Small intestine (tissue), 7 donors: ENCODE results near the gene DCHS1. TPM values are rescaled to one million over a fixed set of nuclear protein-coding genes. Genes with fewer than 3 reads are reported as not detected.

Experiments
- DNase-seq, 2 donors: peaks; one replicate each; pipeline versions ENCODE4 v3.0.0 to v3.0.0-alpha.2; 2013
- FAIRE-seq: peaks from 2 replicates; lab custom pipeline; 2012; peaks lifted over from hg19 to GRCh38; lab: Jason Lieb, UNC
- H3K27ac ChIP-seq, 3 donors: one replicate each; pipeline ENCODE4 v1.5.1; 2013; ENCODE audit warnings: low read length in 2 of 3, mild to moderate bottlenecking in 2 of 3, control low read depth in 1 of 3, inconsistent platforms in 1 of 3, low read depth in 1 of 3, moderate library complexity in 1 of 3
- H3K27me3 ChIP-seq, 3 donors: one replicate each; pipeline ENCODE4 v1.6.1; 2013; ENCODE audit warnings: low read length in 3 of 3, inconsistent platforms in 1 of 3; ENCODE audit not compliant: control insufficient read depth in 3 of 3, insufficient read depth in 3 of 3
- H3K36me3 ChIP-seq, 3 donors: one replicate each; pipeline ENCODE4 v1.6.1; 2013; ENCODE audit warnings: low read length in 3 of 3, inconsistent platforms in 1 of 3, low read depth in 1 of 3, mild to moderate bottlenecking in 1 of 3, moderate library complexity in 1 of 3; ENCODE audit not compliant: control insufficient read depth in 3 of 3, insufficient read depth in 2 of 3
- H3K4me1 ChIP-seq, 3 donors: one replicate each; pipeline ENCODE4 v1.6.1; 2013; ENCODE audit warnings: low read length in 2 of 3, inconsistent platforms in 1 of 3, low read depth in 1 of 3, mild to moderate bottlenecking in 1 of 3, moderate library complexity in 1 of 3; ENCODE audit not compliant: control insufficient read depth in 3 of 3, insufficient read depth in 2 of 3
- H3K4me3 ChIP-seq, 3 donors: one replicate each; pipeline ENCODE4 v1.5.1; 2013; ENCODE audit warnings: low read length in 3 of 3, control low read depth in 1 of 3, inconsistent platforms in 1 of 3, low read depth in 1 of 3, mild to moderate bottlenecking in 1 of 3, moderate library complexity in 1 of 3
- H3K9me3 ChIP-seq, 2 donors: one replicate each; pipeline ENCODE4 v1.6.1; 2013; ENCODE audit warnings: low read depth in 1 of 2, low read length in 1 of 2; ENCODE audit not compliant: control insufficient read depth in 2 of 2, insufficient read depth in 1 of 2
- WGBS, 3 donors: extraction: QIAGEN DNeasy Blood & Tissue Kit; methylation state at CpG; one replicate each; pipeline ENCODE4 v1.1.7; 2013; 5-methylcytosine and 5-hydroxymethylcytosine counted together
- polyA plus RNA-seq, 4 donors: library from polyadenylated mRNA; stranded (reverse) in 3 of 4; unstranded in 1 of 4; fragments of 200-250 nt in 3 of 4; fragments of 120-200 nt in 1 of 4; gene quantifications; one replicate each; pipeline versions ENCODE4 v1.2.1 to v1.2.3, GENCODE V29; 2013
- donor health status: healthy with polysubstance abuse.
- donor health status: control.
- donor health status: control.
- donor health status: Bipolar disorder and iron deficiency.
- donor health status: healthy.

Gene DCHS1
- polyA plus RNA-seq, 4 donors = under 0.01 to 10.7 (median 3.6) TPM

- Histone ChIP-seq H3K4me1 (peaks cover 0 to 21% (median 2%) of the 10 kb centered on the region in 3 donors), H3K36me3 (peaks cover 0 to 66% (median 0%) of the 10 kb centered on the region in 3 donors), H3K27me3 (no peaks in the 10 kb centered on the region), H3K4me3 (no peak overlapping the region), H3K27ac (no peak overlapping the region), H3K9me3 (peaks cover 0 to 5% of the 10 kb centered on the region in 2 donors)
- DNase-seq (peak in 1 of 2 donors; percentile 65), FAIRE-seq (no peak)
- WGBS, 3 donors = 43 to 73% (median 53%) methylated on average over 12 of the region's 12 CpGs
Observed at GRCh38 chr11:6625156-6625831, 30.3 kb downstream of the DCHS1 start.

- H3K27ac ChIP-seq = no peak overlapping the region
- DNase-seq (no peak), FAIRE-seq (no peak)
- peaks cover 0 to 57% (median 0%) of the 10 kb centered on the region in 3 donors for H3K36me3 ChIP-seq
- H3K27me3 ChIP-seq = no peaks in the 10 kb centered on the region
- H3K4me3 ChIP-seq = no peak overlapping the region
- 85 to 88% (median 87%) methylated on average over 31 of the region's 31 CpGs for WGBS, 3 donors
- H3K4me1 ChIP-seq = peaks cover 0 to 20% (median 2%) of the 10 kb centered on the region in 3 donors
- H3K9me3 ChIP-seq = no peaks in the 10 kb centered on the region
Observed at GRCh38 chr11:6623391-6624363, 31.9 kb downstream of the DCHS1 start.

- DNase-seq (no peak), FAIRE-seq (no peak)
- WGBS, 3 donors = 82 to 86% (median 86%) methylated on average over 23 to 24 of the region's 24 CpGs
Observed at GRCh38 chr11:6622261-6623171, 33.1 kb downstream of the DCHS1 start.

GRCh38 chr11:6621711-6622211 is 33.8 kb downstream of the DCHS1 start:
- WGBS, 3 donors = 85 to 90% (median 87%) methylated on average over 16 of the region's 16 CpGs
- Histone ChIP-seq H3K36me3 (peaks cover 0 to 54% (median 0%) of the 10 kb centered on the region in 3 donors), H3K27me3 (no peaks in the 10 kb centered on the region), H3K27ac (no peak overlapping the region), H3K9me3 (no peaks in the 10 kb centered on the region), H3K4me3 (no peak overlapping the region), H3K4me1 (peaks cover 2 to 35% (median 3%) of the 10 kb centered on the region in 3 donors)
- no peak for DNase-seq
- no peak for FAIRE-seq

More at GRCh38 chr11:6622261-6623171, 33.1 kb downstream of the DCHS1 start:
- no peaks in the 10 kb centered on the region for H3K27me3 ChIP-seq
- H3K4me3 ChIP-seq = no peak overlapping the region
- no peaks in the 10 kb centered on the region for H3K9me3 ChIP-seq
- H3K36me3 ChIP-seq = peaks cover 0 to 54% (median 0%) of the 10 kb centered on the region in 3 donors
- peaks cover 2 to 31% (median 4%) of the 10 kb centered on the region in 3 donors for H3K4me1 ChIP-seq
- no peak overlapping the region for H3K27ac ChIP-seq

DNA sequence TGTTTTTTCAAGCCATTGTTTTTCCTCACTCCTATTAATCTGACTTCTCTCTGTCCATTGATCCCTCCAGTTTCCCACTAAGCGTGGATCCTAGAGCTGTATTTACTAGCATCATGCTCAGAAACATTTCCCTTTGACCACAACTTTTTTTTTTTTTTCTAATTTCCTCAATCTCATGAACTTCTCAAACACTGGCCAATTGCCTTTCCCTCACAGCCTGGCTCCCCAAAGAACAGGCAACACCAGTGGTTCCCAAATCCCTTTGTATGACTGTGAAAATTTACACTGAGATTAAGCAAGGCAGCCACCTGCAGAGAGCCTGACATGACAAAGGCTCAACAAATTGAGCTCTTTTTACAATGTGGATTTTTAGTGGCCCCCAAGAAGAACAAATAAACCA is 35.0 kb downstream of the DCHS1 start:
- Histone ChIP-seq H3K36me3 (peaks cover 0 to 54% (median 0%) of the 10 kb centered on the region in 3 donors), H3K27ac (no peak overlapping the region), H3K9me3 (no peaks in the 10 kb centered on the region), H3K27me3 (no peaks in the 10 kb centered on the region), H3K4me3 (no peak overlapping the region), H3K4me1 (peaks cover 2 to 29% (median 3%) of the 10 kb centered on the region in 3 donors)
- DNase-seq (no peak), FAIRE-seq (no peak)
- 54 to 97% (median 84%) methylated on average over 1 of the region's 1 CpG for WGBS, 3 donors

GRCh38 chr11:6619004-6619745 is 36.4 kb downstream of the DCHS1 start, which contains the start of gene TPP1:
Gene TPP1 (minus strand): TSS chr11:6619422. CDS start chr11:6619400, 22 bp downstream.
- Histone ChIP-seq H3K4me3 (peak within 1 kb of the TSS; percentile 56 to 99 (median 65)), H3K36me3 (peaks cover 0 to 54% (median 0%) of the 10 kb centered on the region in 3 donors), H3K27me3 (no peaks in the 10 kb centered on the region), H3K27ac (peak within 1 kb of the TSS; percentile 45 to 89 (median 85)), H3K4me1 (peaks cover 2 to 19% (median 3%) of the 10 kb centered on the region in 3 donors), H3K9me3 (no peaks in the 10 kb centered on the region)
- no peak for FAIRE-seq
- DNase-seq = peak; percentile 96 to 97
- 0% methylated on average over 16 of the region's 16 CpGs for WGBS, 3 donors
